GM12864 (cell line): ENCODE results near the gene FSD2.

Experiments
- DNase-seq: peaks from one replicate; pipeline ENCODE4 v3.0.0-alpha.2; 2011; ENCODE audit warnings: low read depth
- H3K4me3 ChIP-seq: 2 replicates; pipeline ENCODE4 v1.5.1; 2011; ENCODE audit warnings: mild to moderate bottlenecking, low read depth, low read length, control low read depth
- CTCF ChIP-seq: IDR thresholded peaks from 2 replicates; pipeline ENCODE4 v1.5.1; 2011; ENCODE audit warnings: low read depth, mild to moderate bottlenecking, moderate library complexity, low read length, control low read depth, inconsistent platforms; ENCODE audit errors: missing control alignments

FSD2 gene

GRCh38 chr15:82804575-82804949 lies 1.3 kb downstream of the FSD2 start:
- DNase-seq, result no peak
- TF ChIP-seq CTCF, result no peak
- H3K4me3 ChIP-seq, result no peak overlapping the region

- H3K4me3 ChIP-seq, result no peak overlapping the region
- DNase-seq, result no peak
- TF ChIP-seq CTCF, result no peak
Measured at GRCh38 chr15:82803793-82804574, 1.9 kb downstream of the FSD2 start.

- H3K4me3 ChIP-seq, result no peak overlapping the region
- DNase-seq, result no peak
- TF ChIP-seq CTCF, result no peak
Measured at GRCh38 chr15:82802497-82802896, 3.4 kb downstream of the FSD2 start.

GRCh38 chr15:82799183-82799841 lies 6.6 kb downstream of the FSD2 start:
- H3K4me3 ChIP-seq, result no peak overlapping the region
- no peak for DNase-seq
- TF ChIP-seq CTCF, result no peak

- H3K4me3 ChIP-seq, result no peak overlapping the region
- no peak for DNase-seq
- TF ChIP-seq CTCF, result no peak
Measured at GRCh38 chr15:82798531-82799166, 7.2 kb downstream of the FSD2 start.

GRCh38 chr15:82798104-82798503 lies 7.8 kb downstream of the FSD2 start:
- TF ChIP-seq CTCF, result no peak
- no peak overlapping the region for H3K4me3 ChIP-seq
- no peak for DNase-seq
